DOHH2 (cell line): ENCODE measurements around the gene CD63.

Experiments
- EZH2phosphoT487 ChIP-seq: fragments of 200-600 bp; sonication (generic); IDR thresholded peaks from 2 replicates; pipeline ENCODE4 v1.6.1; 2017; ENCODE audit warnings: borderline replicate concordance, mild to moderate bottlenecking, antibody characterized with exemption, low read length, moderate library complexity, mixed read lengths
- TF ChIP-seq, protein P1 (sequence below): fragments of 200-600 bp; sonication (generic); IDR thresholded peaks from one replicate; pipeline ENCODE4 v1.5.1; 2014; ENCODE audit warnings: antibody characterized with exemption, mild to moderate bottlenecking, low read depth, low read length; ENCODE audit not compliant: poor library complexity, severe bottlenecking

GRCh38 chr12:55712700-55713415, 16.0 kb downstream of the CD63 start:
- TF ChIP-seq, protein P1, sequence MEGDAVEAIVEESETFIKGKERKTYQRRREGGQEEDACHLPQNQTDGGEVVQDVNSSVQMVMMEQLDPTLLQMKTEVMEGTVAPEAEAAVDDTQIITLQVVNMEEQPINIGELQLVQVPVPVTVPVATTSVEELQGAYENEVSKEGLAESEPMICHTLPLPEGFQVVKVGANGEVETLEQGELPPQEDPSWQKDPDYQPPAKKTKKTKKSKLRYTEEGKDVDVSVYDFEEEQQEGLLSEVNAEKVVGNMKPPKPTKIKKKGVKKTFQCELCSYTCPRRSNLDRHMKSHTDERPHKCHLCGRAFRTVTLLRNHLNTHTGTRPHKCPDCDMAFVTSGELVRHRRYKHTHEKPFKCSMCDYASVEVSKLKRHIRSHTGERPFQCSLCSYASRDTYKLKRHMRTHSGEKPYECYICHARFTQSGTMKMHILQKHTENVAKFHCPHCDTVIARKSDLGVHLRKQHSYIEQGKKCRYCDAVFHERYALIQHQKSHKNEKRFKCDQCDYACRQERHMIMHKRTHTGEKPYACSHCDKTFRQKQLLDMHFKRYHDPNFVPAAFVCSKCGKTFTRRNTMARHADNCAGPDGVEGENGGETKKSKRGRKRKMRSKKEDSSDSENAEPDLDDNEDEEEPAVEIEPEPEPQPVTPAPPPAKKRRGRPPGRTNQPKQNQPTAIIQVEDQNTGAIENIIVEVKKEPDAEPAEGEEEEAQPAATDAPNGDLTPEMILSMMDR, result no peak
- TF ChIP-seq EZH2phosphoT487, result no peak
